Measurements from ENCODE around the gene FTCDNL1.

FTCDNL1 gene

GRCh38 chr2:199841409-199841808 is 9.6 kb downstream of the FTCDNL1 start:
- no peak for DNase-seq

- no peak for DNase-seq
Observed at GRCh38 chr2:199838399-199838798, 12.6 kb downstream of the FTCDNL1 start.

GRCh38 chr2:199836943-199837342 is 14.0 kb downstream of the FTCDNL1 start:
- DNase-seq, result no peak

DNA sequence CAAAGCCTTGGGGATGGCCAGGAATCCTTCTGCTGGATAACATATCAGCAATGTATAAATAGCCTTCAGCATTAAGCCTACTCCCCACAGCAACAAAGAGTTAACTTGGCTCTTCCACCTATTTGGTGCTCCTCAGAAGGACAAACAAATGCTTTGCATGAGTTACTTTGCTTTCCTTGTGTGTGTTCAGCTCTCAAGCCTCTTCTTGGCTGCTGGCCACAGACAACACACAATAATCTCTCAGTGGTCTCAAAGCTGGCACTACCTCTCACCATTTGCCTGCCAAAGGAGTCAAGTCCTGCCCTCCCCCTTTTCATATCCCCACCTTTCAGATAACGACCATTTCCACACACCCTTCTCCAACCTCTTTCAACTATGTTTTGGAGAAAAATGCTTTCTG is 17.5 kb downstream of the FTCDNL1 start:
- no peak for DNase-seq

GRCh38 chr2:199830531-199830930 is 20.5 kb downstream of the FTCDNL1 start:
- no peak for DNase-seq

DNA sequence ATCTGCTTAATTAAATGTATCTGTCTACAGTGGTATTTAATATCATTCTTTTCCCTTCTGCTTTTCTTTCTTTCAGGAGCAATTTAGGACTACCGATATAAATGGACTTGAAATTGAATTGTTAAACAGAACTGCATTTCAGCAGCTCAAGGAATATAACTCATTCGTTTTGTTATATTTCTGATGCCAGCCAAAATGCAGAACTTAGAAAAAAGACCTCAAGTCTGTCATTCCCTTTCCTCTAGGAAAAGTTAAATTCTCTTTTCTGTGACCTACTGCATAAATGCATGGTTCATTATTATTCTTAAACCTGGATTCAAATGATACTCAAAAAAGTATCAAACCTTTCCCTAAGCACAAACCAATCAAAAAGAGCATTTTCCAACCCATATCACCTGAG is 21.4 kb downstream of the FTCDNL1 start:
- no peak for DNase-seq

GRCh38 chr2:199819746-199820145 is 31.2 kb downstream of the FTCDNL1 start:
- no peak for DNase-seq

- no peak for DNase-seq
Observed at GRCh38 chr2:199818754-199819153, 32.2 kb downstream of the FTCDNL1 start.

DNA sequence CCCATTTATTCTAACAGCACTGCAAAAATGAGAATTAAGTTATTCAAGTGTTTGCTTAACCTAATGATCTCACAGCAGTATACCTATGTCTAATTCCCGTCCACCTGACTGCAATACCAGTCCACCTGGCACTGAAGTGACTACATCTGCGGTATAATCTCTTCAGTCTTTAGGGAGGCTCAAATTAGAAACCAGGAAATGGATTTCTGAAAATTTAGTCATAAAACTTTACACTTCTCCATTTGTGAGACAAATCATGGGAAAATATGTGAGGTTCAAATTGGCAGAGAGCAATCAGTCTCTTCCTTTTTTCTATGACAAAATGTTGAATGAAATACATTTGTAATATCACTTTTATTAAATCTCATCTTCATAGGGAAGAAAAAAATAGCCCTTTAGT is 33.0 kb downstream of the FTCDNL1 start:
- DNase-seq, result no peak

DNA sequence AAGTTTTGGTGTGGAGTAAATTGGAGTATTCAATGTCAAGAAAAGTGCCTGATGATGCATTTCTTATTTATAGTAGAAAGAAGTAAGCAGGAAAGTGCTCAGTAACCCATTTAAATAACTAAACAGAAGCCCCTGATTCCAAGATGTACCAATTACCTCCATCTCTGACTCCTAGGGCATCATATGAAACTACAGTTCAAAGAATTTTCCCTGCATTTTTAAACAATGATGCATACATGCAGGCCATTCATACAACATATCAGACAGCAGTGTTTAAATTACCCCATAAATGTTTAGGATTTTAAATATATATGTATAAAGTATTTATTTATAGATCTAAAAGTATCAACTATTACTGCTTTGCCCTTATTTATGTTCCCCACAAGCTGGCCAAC is 36.2 kb downstream of the FTCDNL1 start:
- DNase-seq, result no peak

DNA sequence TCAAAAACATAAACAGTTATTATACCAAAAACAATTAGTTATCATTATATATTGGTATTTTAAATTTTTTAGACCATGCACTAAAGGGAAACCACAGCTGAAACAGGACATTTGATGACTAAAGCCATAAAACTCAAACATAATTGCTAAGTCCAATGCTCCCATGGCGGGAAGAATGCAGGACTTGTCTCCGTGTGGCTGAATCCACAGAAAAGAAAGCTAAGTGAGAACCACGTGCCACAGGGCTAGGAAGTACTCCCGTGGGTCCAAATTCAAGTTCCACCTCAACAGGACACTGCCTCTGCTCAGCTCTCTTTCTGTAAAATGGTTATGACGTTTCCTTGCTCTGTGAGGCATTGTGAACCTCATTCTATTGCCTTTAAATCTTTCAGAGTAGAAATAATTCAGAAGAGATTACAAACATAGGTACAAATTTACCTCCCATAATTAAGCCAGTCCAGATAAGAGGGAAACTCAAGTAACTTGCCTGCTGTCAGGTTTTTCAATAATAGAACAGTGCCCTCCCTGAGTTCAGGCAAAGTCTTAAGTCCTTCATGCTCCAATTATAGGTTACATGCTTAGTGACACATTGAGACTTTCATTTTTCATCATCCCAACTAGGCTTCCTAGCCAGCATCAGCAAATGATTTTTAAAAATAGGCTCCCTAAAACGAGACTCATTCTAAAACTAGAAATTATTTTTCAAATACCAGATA is 36.7 kb downstream of the FTCDNL1 start:
- DNase-seq, result no peak

DNA sequence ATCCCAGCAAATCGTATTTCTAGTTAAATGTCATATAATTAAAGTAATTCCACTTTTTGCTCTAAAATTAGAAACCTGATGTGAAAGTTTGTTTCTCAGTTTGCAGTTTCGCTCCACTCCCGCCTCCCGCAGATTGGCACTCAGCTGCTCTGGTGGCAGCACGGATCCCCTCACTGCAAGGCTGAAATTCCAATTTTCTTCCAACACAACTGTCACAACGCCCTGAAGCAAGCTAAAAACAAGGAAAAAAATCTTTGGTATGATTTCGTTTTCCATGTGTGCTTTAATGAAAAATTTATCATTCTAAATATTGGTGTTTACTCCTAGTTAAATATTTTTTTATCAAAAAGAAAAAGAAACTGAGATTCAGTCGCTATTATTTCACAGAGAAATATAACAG is 38.5 kb downstream of the FTCDNL1 start:
- no peak for DNase-seq

DNA sequence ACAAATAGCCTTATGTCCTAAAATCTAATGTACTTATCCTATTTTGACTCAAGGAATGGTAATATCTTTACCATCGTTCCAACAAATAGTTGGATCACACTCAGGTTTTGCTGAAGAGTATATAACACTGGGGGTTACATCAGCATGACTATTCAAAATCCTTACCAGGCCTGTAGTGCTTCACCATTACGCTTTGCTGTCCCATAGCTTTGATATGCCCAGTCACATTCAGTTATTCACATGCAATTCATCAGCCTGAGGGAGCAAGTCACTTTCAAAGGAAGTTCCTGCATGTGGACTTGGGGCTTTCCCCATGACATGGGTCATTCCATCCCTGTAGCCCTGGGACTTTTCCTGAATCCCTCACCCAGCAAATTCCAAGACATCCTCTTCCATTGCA is 39.6 kb downstream of the FTCDNL1 start:
- DNase-seq, result no peak

GRCh38 chr2:199810422-199811171 is 40.4 kb downstream of the FTCDNL1 start:
- no peak for DNase-seq

DNA sequence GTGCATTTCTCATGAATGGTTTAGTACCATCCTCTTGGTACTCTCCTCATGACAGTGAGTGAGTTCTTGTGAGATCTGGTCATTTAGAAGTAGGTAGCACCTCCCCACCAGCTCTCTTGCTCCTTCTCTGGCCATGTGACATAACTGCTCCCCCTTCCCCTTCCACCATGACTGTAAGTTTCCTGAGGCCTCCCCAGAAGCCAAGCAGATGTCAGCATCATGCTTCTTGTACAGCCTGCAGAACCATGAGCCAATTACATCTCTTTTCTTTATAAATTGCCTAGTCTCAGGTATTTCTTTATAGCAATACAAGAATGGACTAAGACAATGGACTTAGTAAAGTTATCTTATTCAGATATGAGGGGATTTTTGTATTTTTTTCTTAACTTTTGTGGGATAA is 43.0 kb downstream of the FTCDNL1 start:
- DNase-seq, result no peak

GRCh38 chr2:199806179-199806578 is 44.8 kb downstream of the FTCDNL1 start:
- no peak for DNase-seq

DNA sequence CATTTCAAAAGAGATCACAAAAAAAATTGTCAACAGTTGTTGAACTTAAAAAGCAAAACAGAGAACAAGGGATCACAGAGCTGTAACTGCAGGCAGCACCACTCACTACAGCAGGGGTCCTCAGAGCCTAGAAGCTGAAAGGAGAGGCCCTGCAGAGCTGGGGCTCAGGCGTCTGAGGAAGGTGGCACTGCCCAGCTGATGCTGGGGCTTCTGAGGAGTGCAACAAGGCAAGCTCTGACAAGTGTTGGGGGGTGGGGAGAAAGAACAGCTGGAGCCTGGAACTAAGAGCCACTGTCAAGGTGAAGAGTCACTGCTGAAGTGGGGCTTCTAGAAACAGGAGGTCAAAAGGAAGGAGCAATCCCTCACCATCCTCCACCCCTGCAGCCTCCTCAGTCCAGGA is 46.2 kb downstream of the FTCDNL1 start:
- no peak for DNase-seq

- no peak for DNase-seq
Observed at GRCh38 chr2:199798831-199799580, 52.0 kb downstream of the FTCDNL1 start.

GRCh38 chr2:199797431-199798403 is 53.3 kb downstream of the FTCDNL1 start:
- DNase-seq, result no peak

- DNase-seq, result no peak
Observed at GRCh38 chr2:199792381-199792780, 58.6 kb downstream of the FTCDNL1 start.

GRCh38 chr2:199791326-199791725 is 59.7 kb downstream of the FTCDNL1 start:
- no peak for DNase-seq

DNA sequence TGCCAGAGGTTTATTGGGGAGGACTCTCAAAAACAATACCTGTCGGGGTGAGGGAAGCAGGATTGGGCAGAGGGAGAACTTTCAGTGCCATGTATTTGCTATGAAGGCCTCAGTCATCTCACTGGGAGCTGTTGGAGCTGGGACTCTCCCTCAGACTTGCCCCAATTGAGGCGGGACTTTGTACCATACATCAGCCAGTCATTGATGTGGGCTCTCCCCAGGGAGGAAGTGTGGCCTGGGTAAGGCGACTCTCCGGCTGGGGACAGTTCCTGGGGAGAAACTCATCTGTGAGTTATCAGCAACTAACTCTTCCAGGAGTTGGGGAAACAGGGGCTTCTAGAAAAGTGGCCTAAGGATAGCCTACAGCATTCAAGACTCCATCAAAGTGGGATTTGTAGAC is 66.5 kb downstream of the FTCDNL1 start:
- DNase-seq, result no peak

DNA sequence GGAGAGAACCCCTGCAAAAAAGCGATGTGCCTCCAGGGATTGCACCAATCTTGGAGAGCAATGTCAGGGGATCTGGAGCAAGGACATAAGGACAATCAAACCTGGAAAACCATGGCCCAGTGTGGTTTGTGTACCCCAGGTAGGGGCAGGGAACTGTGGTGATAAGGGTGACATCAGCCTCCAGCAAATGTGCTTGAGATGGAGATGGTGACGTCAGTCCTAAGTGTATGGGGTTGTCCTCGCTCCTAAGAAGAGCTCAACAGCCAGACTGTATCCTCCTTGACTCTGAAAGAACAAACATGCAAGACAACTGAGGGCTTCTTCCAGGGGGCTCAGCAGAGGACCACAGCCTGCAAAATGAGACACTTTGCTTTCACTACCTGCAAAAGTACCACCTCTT is 71.4 kb downstream of the FTCDNL1 start:
- no peak for DNase-seq

Data from activated T-cell treated with anti-CD3 and anti-CD28 coated beads for 4 hours (primary cell).